Heart left ventricle (tissue), 16 donors: Measurements from ENCODE around the gene KTI12. TPM values are rescaled to one million over a fixed set of nuclear protein-coding genes. Genes with fewer than 3 reads are reported as not detected.
"Not testable (repeated sequence)": the region's sequence is repeated elsewhere in the genome, so short reads cannot be mapped to it uniquely, and the experiment has no call there.

ENCODE experiments used
- ATAC-seq, 4 donors: fragments of 200-7000 bp; cut with Tn5 transposase; one replicate each; pipeline ENCODE4 v1.9.1; 2020 to 2022; ENCODE audit warnings: moderate library complexity in 4 of 4, mild to moderate bottlenecking in 3 of 4, moderate number of reproducible peaks in 1 of 4
- DNase-seq, 5 donors: peaks; one replicate each; pipeline ENCODE4 v3.0.0-alpha.2; 2020
- H3K27ac ChIP-seq, 12 donors: fragments of 200-600 bp; sonication (generic) in 4 of 12; one replicate each; pipeline versions ENCODE4 v1.5.0 to v1.8.0; 2016 to 2022; ENCODE audit warnings: mild to moderate bottlenecking in 2 of 12
- H3K27me3 ChIP-seq, 9 donors: fragments of 200-600 bp; sonication (generic) in 2 of 9; one replicate each; pipeline versions ENCODE4 v1.5.1 to v1.8.0; 2016 to 2022; ENCODE audit warnings: mild to moderate bottlenecking in 3 of 9
- H3K36me3 ChIP-seq, 9 donors: fragments of 200-600 bp; sonication (generic) in 2 of 9; one replicate each; pipeline versions ENCODE4 v1.5.0 to v1.8.0; 2018 to 2022; ENCODE audit warnings: mild to moderate bottlenecking in 2 of 9
- H3K4me1 ChIP-seq, 12 donors: fragments of 200-600 bp; sonication (generic) in 4 of 12; one replicate each; pipeline versions ENCODE4 v1.5.0 to v1.8.0; 2016 to 2022; ENCODE audit warnings: mild to moderate bottlenecking in 3 of 12
- H3K4me3 ChIP-seq, 12 donors: fragments of 200-600 bp; sonication (generic) in 4 of 12; one replicate each; pipeline versions ENCODE4 v1.5.0 to v1.8.0; 2017 to 2022; ENCODE audit warnings: mild to moderate bottlenecking in 9 of 12, moderate library complexity in 4 of 12
- H3K9me3 ChIP-seq, 12 donors: fragments of 200-600 bp; sonication (generic) in 4 of 12; one replicate each; pipeline versions ENCODE4 v1.5.0 to v1.8.0; 2016 to 2022; ENCODE audit warnings: mild to moderate bottlenecking in 1 of 12
- CTCF ChIP-seq, 12 donors: fragments of 200-600 bp; sonication (generic) in 4 of 12; IDR thresholded peaks; one replicate each; pipeline versions ENCODE4 v1.5.0 to v1.8.0; 2018 to 2022; ENCODE audit warnings: antibody characterized with exemption in 12 of 12, mild to moderate bottlenecking in 5 of 12
- POLR2A ChIP-seq, 2 donors: fragments of 450-650 bp; IDR thresholded peaks; one replicate each; pipeline ENCODE4 v1.6.1; 2017; ENCODE audit warnings: antibody characterized with exemption in 2 of 2, mild to moderate bottlenecking in 2 of 2, moderate library complexity in 2 of 2
- WGBS, 4 donors: extraction: QIAGEN DNeasy Blood & Tissue Kit in 2 of 4; methylation state at CpG; one replicate each; pipeline versions ENCODE4 v1.1.5 to v1.1.7; 2013 to 2018; 5-methylcytosine and 5-hydroxymethylcytosine counted together
- intact Hi-C, 10 donors: fragments of 100-400 bp; cut with DNase I; formaldehyde crosslinking; loops; one replicate each; pipeline versions ENCODE4 v1.11.1 to v1.14.2; 2022
- polyA plus RNA-seq, 2 donors: library from polyadenylated mRNA; stranded (reverse); fragments of 200-250 nt; gene quantifications; one replicate each; pipeline ENCODE4 v1.2.3, GENCODE V29; 2013
- total RNA-seq, 9 donors: library from RNA; depleted of rRNA in 2 of 9; stranded (reverse); fragments of >200 nt in 2 of 9; fragmentation: NEBNext Ultra II Directional in 3 of 9; extraction: Animal tissue kit (Norgen Biotek cat#: 25700) in 3 of 9; gene quantifications; one replicate each; pipeline versions ENCODE4 v1.1.0 to v1.2.4, GENCODE V29; 2016 to 2023
- donor health status: ischemic (EF 13 %, LVEDD 7.1; RV severe dilation, severe dysfunction).
- donor health status: healthy with polysubstance abuse.
- donor health status: DM: no; HTN: yes; CAD: no.
- donor health status: DM: no; HTN: no; CAD: no.
- donor health status: ischemic (EF 25% LVEDD 6.9; RV normal size, moderate dysfunction).
- donor health status: ischemic (EF 25% LVEDD 5.7; RV mildly dilated, moderate dysfunction).
- donor health status: healthy.
- donor health status: DM: yes; HTN: yes; CAD: no.
- donor health status: ischemic (EF 35%, LVEDD 5.7; RV mildly dilated, moderate dysfunction).
- donor health status: nonischemic (EF 11% LVEDD 7.7; RV severe dilation, severe dysfunction).
- donor health status: DM: yes; HTN: yes; CAD: no.
- donor health status: PGD.
- donor health status: ischemic (EF 29% LVEDD 5.4; RV normal size, mild dysfunction).
- donor health status: nonischemic (EF 23%, LVEDD 6.1; RV moderate dilation, normal function).

Gene KTI12
- total and polyA plus RNA-seq, 11 donors = 2.4 to 10.3 (median 4.2) TPM

- DNase-seq = no peak
- Histone ChIP-seq H3K27me3 (peaks cover 0 to 49% (median 5%) of the 10 kb centered on the region in 9 donors), H3K36me3 (no peaks in the 10 kb centered on the region), H3K4me3 (no peak overlapping the region), H3K27ac (no peak overlapping the region), H3K4me1 (no peaks in the 10 kb centered on the region), H3K9me3 (no peaks in the 10 kb centered on the region)
- TF ChIP-seq POLR2A (IDR thresholded peaks at IDR 0.05) (no peak), CTCF (IDR thresholded peaks at IDR 0.05) (no peak)
- intact Hi-C loops = no loop called here
- WGBS, 4 donors = 53 to 69% (median 58%) methylated on average over 5 of the region's 5 CpGs
- no peak for ATAC-seq
Measured at GRCh38 chr1:52007215-52008002, 26.2 kb downstream of the KTI12 start.

- peaks cover 0 to 49% (median 5%) of the 10 kb centered on the region in 9 donors for H3K27me3 ChIP-seq
- WGBS, 4 donors = 27 to 40% (median 35%) methylated on average over 4 to 5 of the region's 5 CpGs
- H3K4me1 ChIP-seq, H3K4me3 ChIP-seq, H3K27ac ChIP-seq, H3K36me3 ChIP-seq, DNase-seq, H3K9me3 ChIP-seq, ATAC-seq, intact Hi-C loops: not testable (repeated sequence)
Measured at GRCh38 chr1:52006081-52006553, 27.5 kb downstream of the KTI12 start.

GRCh38 chr1:52005548-52005947 is 28.1 kb downstream of the KTI12 start:
- 46 to 59% (median 49%) methylated on average over 3 of the region's 3 CpGs for whole genome bisulfite sequencing, 4 donors
- H3K4me1 ChIP-seq, H3K9me3 ChIP-seq, H3K4me3 ChIP-seq, H3K36me3 ChIP-seq, H3K27ac ChIP-seq, ATAC-seq, DNase-seq: not testable (repeated sequence)
- H3K27me3 ChIP-seq = peaks cover 0 to 49% (median 5%) of the 10 kb centered on the region in 9 donors
- intact Hi-C loops = loop anchor here in 1 of 10 donors (2.0 kb wide), 1 partner anchor 109 kb away; no protein-coding TSS in a partner anchor

DNA sequence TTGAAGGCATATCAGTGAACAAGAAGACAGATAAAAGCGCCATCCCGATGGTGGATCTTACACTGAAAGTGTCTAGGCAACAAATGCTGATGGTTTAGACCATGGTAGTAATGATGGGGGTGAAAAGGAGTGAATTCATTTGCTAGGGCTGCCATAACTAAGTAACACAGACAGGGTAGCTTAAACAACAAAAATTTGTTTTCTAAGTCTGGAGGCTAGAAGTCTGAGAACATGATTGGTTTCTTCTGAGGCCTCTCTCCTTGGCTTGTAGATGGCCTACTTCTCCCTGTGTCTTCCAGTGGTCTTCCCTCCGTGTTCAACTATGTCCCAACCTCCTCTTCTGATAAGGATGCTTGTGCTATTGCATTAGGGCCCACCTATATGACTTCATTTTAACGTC is 29.7 kb downstream of the KTI12 start:
- 47 to 62% (median 54%) methylated on average over 4 of the region's 4 CpGs for whole genome bisulfite sequencing, 4 donors
- intact Hi-C loops = loop anchor here in 7 of 10 donors (2.0 to 5.0 kb wide), 2 partner anchors 107 kb away; no protein-coding TSS in a partner anchor
- no peak overlapping the region for H3K4me3 ChIP-seq
- peaks cover 0 to 37% (median 5%) of the 10 kb centered on the region in 9 donors for H3K27me3 ChIP-seq
- no peak for DNase-seq
- H3K9me3 ChIP-seq = no peaks in the 10 kb centered on the region
- H3K4me1 ChIP-seq = no peaks in the 10 kb centered on the region
- H3K27ac ChIP-seq = no peak overlapping the region
- no peaks in the 10 kb centered on the region for H3K36me3 ChIP-seq
- no peak for ATAC-seq
- TF ChIP-seq CTCF (IDR thresholded peaks at IDR 0.05) (no peak), POLR2A (IDR thresholded peaks at IDR 0.05) (no peak)
